Ovary (tissue), 3 donors: Measurements from ENCODE around the gene ATP6V1G1.
"Not testable (repeated sequence)": the region's sequence is repeated elsewhere in the genome, so short reads cannot be mapped to it uniquely, and the experiment has no call there.

ENCODE experiments used
- EP300 ChIP-seq: sonication (generic); formaldehyde crosslinking; IDR thresholded peaks from one replicate; pipeline ENCODE4 v1.6.1; 2017; ENCODE audit warnings: antibody characterized with exemption
- TF ChIP-seq, protein P1 (sequence below), 3 donors: fragments of 450-650 bp in 2 of 3; fragments of 200-600 bp in 1 of 3; IDR thresholded peaks; one replicate each; pipeline versions ENCODE4 v1.5.1 to v1.8.0; 2016 to 2022; ENCODE audit warnings: antibody characterized with exemption in 3 of 3, mild to moderate bottlenecking in 1 of 3
- donor health status: DM: no; HTN: no; CAD: no.

DNA sequence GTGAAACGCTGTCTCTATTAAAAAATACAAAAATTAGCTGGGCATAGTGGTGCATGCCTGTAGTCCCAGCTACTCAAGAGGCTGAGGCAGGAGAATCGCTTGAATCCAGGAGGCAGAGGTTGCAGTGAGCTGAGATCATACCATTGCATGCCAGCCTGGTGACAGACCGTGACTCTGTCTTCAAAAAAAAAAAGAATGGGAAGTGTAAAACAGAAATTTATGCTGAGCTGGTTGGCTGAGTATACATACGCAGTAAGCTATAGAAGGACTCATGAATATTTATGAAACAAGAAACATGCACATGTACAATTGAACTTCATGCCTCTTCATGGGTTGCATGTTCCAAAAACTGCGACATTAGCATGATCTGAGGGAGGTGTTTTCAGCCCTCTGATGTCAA is 10.8 kb upstream of the ATP6V1G1 start:
- TF ChIP-seq, protein P1, sequence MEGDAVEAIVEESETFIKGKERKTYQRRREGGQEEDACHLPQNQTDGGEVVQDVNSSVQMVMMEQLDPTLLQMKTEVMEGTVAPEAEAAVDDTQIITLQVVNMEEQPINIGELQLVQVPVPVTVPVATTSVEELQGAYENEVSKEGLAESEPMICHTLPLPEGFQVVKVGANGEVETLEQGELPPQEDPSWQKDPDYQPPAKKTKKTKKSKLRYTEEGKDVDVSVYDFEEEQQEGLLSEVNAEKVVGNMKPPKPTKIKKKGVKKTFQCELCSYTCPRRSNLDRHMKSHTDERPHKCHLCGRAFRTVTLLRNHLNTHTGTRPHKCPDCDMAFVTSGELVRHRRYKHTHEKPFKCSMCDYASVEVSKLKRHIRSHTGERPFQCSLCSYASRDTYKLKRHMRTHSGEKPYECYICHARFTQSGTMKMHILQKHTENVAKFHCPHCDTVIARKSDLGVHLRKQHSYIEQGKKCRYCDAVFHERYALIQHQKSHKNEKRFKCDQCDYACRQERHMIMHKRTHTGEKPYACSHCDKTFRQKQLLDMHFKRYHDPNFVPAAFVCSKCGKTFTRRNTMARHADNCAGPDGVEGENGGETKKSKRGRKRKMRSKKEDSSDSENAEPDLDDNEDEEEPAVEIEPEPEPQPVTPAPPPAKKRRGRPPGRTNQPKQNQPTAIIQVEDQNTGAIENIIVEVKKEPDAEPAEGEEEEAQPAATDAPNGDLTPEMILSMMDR (IDR thresholded peaks at IDR 0.05): not testable (repeated sequence)
- not testable (repeated sequence) for TF ChIP-seq EP300
